WTC11 (cell line): ENCODE data around the gene TPRG1L. TPM values are rescaled to one million over a fixed set of nuclear protein-coding genes. Genes with fewer than 3 reads are reported as not detected.

ENCODE experiments used
- ATAC-seq: fragments of 200-7000 bp; cut with Tn5 transposase; 2 replicates; pipeline ENCODE4 v1.10.0; 2021; ENCODE audit warnings: mild to moderate bottlenecking, moderate library complexity
- CTCF ChIA-PET: fragments of 300-600 bp; sonication (Branson Sonifier 250); formaldehyde crosslinking; loops from one replicate; lab custom pipeline; 2021; ENCODE audit warnings: antibody characterized with exemption; lab: Charles Lee
- POLR2A ChIA-PET: fragments of 350-600 bp; sonication (Branson Sonifier 250); formaldehyde crosslinking; loops from one replicate; lab custom pipeline; 2021; ENCODE audit warnings: antibody characterized with exemption; lab: Charles Lee
- DNase-seq: peaks from one replicate; pipeline ENCODE4 v3.0.0; 2021; ENCODE audit warnings: low spot score
- H3K27ac Mint-ChIP-seq: 2 replicates; pipeline ENCODE4 v1.8.0; 2021; ENCODE audit warnings: mixed read lengths
- H3K27me3 Mint-ChIP-seq: 2 replicates; pipeline ENCODE4 v1.8.0; 2021; ENCODE audit warnings: low read depth, mild to moderate bottlenecking, moderate library complexity, mixed read lengths
- H3K36me3 Mint-ChIP-seq: 2 replicates; pipeline ENCODE4 v1.8.0; 2021; ENCODE audit warnings: mixed read lengths
- H3K4me1 Mint-ChIP-seq: 2 replicates; pipeline ENCODE4 v1.8.0; 2022; ENCODE audit warnings: mixed read lengths
- H3K4me3 Mint-ChIP-seq: 2 replicates; pipeline ENCODE4 v1.8.0; 2021; ENCODE audit warnings: mild to moderate bottlenecking, moderate library complexity, mixed read lengths
- H3K9me3 Mint-ChIP-seq: 2 replicates; pipeline ENCODE4 v1.8.0; 2021; ENCODE audit warnings: mixed read lengths
- AFF4 ChIP-seq: sonication (generic); formaldehyde crosslinking; IDR thresholded peaks from 2 replicates; pipeline ENCODE4 v1.8.1; 2023; ENCODE audit warnings: mild to moderate bottlenecking, missing genetic modification reagents, borderline replicate concordance
- ATF1 ChIP-seq: sonication (generic); formaldehyde crosslinking; IDR thresholded peaks from 2 replicates; pipeline ENCODE4 v1.8.1; 2023; ENCODE audit warnings: mild to moderate bottlenecking, moderate library complexity, missing genetic modification reagents
- ATF6 ChIP-seq: sonication (generic); formaldehyde crosslinking; IDR thresholded peaks from 2 replicates; pipeline ENCODE4 v1.8.1; 2023; ENCODE audit warnings: mild to moderate bottlenecking, missing genetic modification reagents
- FOXP1 ChIP-seq: sonication (generic); formaldehyde crosslinking; IDR thresholded peaks from 2 replicates; pipeline ENCODE4 v1.8.0; 2022; ENCODE audit warnings: missing genetic modification reagents, mild to moderate bottlenecking, moderate library complexity, borderline replicate concordance
- HMGXB4 ChIP-seq: sonication (generic); formaldehyde crosslinking; IDR thresholded peaks from 2 replicates; pipeline ENCODE4 v1.8.1; 2023; ENCODE audit warnings: mild to moderate bottlenecking, moderate library complexity, missing genetic modification reagents
- JUN ChIP-seq: sonication (generic); formaldehyde crosslinking; IDR thresholded peaks from 2 replicates; pipeline ENCODE4 v1.8.0; 2023; ENCODE audit warnings: mild to moderate bottlenecking, missing genetic modification reagents
- NFE2L1 ChIP-seq: sonication (generic); formaldehyde crosslinking; IDR thresholded peaks from 2 replicates; pipeline ENCODE4 v1.8.1; 2023; ENCODE audit warnings: missing genetic modification reagents
- NFYB ChIP-seq: sonication (generic); formaldehyde crosslinking; conservative IDR thresholded peaks from 2 replicates; pipeline ENCODE4 v1.8.0; 2022; ENCODE audit warnings: low read depth, missing genetic modification reagents
- NR2C2 ChIP-seq: sonication (generic); formaldehyde crosslinking; IDR thresholded peaks from 2 replicates; pipeline ENCODE4 v1.8.0; 2022; ENCODE audit warnings: mild to moderate bottlenecking, missing genetic modification reagents
- NR3C1 ChIP-seq: sonication (generic); formaldehyde crosslinking; conservative IDR thresholded peaks from 2 replicates; pipeline ENCODE4 v1.8.1; 2023; ENCODE audit warnings: low read depth, mild to moderate bottlenecking, missing genetic modification reagents
- OVOL2 ChIP-seq: fragments of 250-450 bp; sonication (Bioruptor Pico); IDR thresholded peaks from 2 replicates; pipeline ENCODE4 v1.9.0; 2021; ENCODE audit warnings: mild to moderate bottlenecking, borderline replicate concordance
- SMAD3 ChIP-seq: sonication (generic); formaldehyde crosslinking; IDR thresholded peaks from 2 replicates; pipeline ENCODE4 v1.8.0; 2022; ENCODE audit warnings: missing genetic modification reagents, mild to moderate bottlenecking, borderline replicate concordance
- SMAD4 ChIP-seq: sonication (generic); formaldehyde crosslinking; IDR thresholded peaks from 2 replicates; pipeline ENCODE4 v1.8.0; 2022; ENCODE audit warnings: mild to moderate bottlenecking, missing genetic modification reagents
- ZNF121 ChIP-seq: sonication (generic); formaldehyde crosslinking; IDR thresholded peaks from 2 replicates; pipeline ENCODE4 v1.8.0; 2023; ENCODE audit warnings: missing genetic modification reagents
- total RNA-seq: library from RNA; stranded (reverse); gene quantifications from 3 replicates; pipeline ENCODE4 v1.2.3, GENCODE V29; 2021
- TF ChIP-seq, protein P1 (sequence below): sonication (generic); formaldehyde crosslinking; IDR thresholded peaks from 2 replicates; pipeline ENCODE4 v1.8.0; 2022; ENCODE audit warnings: missing genetic modification reagents
- TF ChIP-seq, protein P2 (sequence below): sonication (generic); formaldehyde crosslinking; IDR thresholded peaks from 2 replicates; pipeline ENCODE4 v1.8.1; 2022; ENCODE audit warnings: missing genetic modification reagents, borderline replicate concordance
- TF ChIP-seq, protein P3 (sequence below): sonication (generic); formaldehyde crosslinking; IDR thresholded peaks from 2 replicates; pipeline ENCODE4 v1.8.0; 2022; ENCODE audit warnings: mild to moderate bottlenecking, missing genetic modification reagents

TPRG1L gene
- total RNA-seq, 1 experiment from 2014 or later: 20.9 TPM

DNA sequence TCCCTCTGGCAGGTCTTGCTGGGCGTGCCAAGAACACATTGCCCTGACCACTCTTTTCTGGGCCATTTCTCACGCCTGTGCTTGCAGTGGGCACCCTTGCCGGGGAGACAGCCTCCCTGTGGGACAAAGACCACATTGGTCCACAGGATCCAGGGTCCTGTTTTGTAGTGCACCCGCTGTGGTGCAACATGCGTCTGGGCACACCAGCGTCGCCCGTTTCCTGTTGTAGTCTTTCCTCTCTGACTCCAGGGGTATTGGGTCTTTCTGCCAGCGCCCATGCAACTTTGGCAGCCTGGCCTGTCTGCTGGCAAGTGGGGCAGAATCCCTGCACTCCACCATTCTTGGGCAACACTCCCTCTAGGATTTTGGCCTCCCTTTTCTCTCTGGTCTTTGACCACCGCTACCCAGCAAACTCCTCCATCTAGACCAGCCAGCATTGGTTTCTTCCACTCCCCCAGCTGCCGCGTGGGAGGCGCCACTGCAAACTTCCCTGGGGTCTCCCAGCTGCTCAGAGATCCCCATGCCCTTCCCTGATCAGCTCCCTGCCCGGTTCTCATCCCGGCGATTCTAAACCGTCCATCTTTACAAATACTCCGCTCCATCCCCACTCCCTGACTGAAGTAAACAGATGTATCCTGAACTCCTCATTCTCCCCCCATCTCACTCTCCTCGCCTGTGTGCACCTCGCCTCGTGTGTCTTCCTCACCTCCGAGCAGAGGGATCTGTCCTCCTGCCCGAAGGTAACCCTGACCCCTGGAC, 1.2 kb upstream of the TPRG1L start (continued):
- TF ChIP-seq, protein P1, sequence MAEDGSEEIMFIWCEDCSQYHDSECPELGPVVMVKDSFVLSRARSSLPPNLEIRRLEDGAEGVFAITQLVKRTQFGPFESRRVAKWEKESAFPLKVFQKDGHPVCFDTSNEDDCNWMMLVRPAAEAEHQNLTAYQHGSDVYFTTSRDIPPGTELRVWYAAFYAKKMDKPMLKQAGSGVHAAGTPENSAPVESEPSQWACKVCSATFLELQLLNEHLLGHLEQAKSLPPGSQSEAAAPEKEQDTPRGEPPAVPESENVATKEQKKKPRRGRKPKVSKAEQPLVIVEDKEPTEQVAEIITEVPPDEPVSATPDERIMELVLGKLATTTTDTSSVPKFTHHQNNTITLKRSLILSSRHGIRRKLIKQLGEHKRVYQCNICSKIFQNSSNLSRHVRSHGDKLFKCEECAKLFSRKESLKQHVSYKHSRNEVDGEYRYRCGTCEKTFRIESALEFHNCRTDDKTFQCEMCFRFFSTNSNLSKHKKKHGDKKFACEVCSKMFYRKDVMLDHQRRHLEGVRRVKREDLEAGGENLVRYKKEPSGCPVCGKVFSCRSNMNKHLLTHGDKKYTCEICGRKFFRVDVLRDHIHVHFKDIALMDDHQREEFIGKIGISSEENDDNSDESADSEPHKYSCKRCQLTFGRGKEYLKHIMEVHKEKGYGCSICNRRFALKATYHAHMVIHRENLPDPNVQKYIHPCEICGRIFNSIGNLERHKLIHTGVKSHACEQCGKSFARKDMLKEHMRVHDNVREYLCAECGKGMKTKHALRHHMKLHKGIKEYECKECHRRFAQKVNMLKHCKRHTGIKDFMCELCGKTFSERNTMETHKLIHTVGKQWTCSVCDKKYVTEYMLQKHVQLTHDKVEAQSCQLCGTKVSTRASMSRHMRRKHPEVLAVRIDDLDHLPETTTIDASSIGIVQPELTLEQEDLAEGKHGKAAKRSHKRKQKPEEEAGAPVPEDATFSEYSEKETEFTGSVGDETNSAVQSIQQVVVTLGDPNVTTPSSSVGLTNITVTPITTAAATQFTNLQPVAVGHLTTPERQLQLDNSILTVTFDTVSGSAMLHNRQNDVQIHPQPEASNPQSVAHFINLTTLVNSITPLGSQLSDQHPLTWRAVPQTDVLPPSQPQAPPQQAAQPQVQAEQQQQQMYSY: no peak

GRCh38 chr1:3625151-3625907, 514 bp downstream of the TPRG1L start:
- Mint-ChIP-seq H3K36me3 (peaks cover 15% of the 10 kb centered on the region), H3K9me3 (no peaks in the 10 kb centered on the region), H3K4me3 (peak overlapping the region; percentile 90), H3K27ac (no peak overlapping the region), H3K4me1 (peaks cover 12% of the 10 kb centered on the region), H3K27me3 (peaks cover 3% of the 10 kb centered on the region; the same call in 1 of the 2 replicates)
- CTCF ChIA-PET: interaction anchor here (0.6 to 3.0 kb wide), 3 partner anchors 60 to 107 kb away, joined by 3 to 16 read pairs (median 3); no protein-coding TSS in a partner anchor
- ATAC-seq: no peak
- POLR2A ChIA-PET: no interaction called here
- TF ChIP-seq ZNF121 (CRISPR knock-in tag) (no peak), SMAD3 (CRISPR knock-in tag) (no peak), NFYB (CRISPR knock-in tag) (no peak), NFE2L1 (CRISPR knock-in tag) (no peak), ATF1 (CRISPR knock-in tag) (no peak)
- TF ChIP-seq, protein P2, sequence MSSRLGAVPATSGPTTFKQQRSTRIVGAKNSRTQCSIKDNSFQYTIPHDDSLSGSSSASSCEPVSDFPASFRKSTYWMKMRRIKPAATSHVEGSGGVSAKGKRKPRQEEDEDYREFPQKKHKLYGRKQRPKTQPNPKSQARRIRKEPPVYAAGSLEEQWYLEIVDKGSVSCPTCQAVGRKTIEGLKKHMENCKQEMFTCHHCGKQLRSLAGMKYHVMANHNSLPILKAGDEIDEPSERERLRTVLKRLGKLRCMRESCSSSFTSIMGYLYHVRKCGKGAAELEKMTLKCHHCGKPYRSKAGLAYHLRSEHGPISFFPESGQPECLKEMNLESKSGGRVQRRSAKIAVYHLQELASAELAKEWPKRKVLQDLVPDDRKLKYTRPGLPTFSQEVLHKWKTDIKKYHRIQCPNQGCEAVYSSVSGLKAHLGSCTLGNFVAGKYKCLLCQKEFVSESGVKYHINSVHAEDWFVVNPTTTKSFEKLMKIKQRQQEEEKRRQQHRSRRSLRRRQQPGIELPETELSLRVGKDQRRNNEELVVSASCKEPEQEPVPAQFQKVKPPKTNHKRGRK: no peak
- TF ChIP-seq, protein P3, sequence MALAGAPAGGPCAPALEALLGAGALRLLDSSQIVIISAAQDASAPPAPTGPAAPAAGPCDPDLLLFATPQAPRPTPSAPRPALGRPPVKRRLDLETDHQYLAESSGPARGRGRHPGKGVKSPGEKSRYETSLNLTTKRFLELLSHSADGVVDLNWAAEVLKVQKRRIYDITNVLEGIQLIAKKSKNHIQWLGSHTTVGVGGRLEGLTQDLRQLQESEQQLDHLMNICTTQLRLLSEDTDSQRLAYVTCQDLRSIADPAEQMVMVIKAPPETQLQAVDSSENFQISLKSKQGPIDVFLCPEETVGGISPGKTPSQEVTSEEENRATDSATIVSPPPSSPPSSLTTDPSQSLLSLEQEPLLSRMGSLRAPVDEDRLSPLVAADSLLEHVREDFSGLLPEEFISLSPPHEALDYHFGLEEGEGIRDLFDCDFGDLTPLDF (CRISPR knock-in tag): no peak
- DNase-seq: no peak

DNA sequence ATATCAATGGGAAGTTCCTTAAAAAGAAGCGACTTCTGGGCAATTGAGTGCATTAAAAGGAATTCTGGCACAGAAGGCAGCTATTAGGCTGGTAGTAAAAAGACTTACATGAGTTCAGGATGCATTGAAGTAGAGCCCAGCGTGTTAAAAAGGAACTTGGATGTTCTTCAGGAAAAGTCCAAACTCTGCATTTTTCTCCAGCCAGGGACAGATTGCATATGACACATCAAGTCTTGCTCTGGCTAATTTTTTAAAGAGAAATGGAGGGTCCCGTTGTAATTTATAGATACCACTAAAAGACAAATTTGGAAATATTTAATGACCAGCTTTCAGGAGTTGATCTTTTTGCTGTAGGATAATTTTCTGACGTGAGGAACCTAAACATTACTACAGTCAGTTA, 1.2 kb downstream of the TPRG1L start:
- Mint-ChIP-seq H3K4me1 (peaks cover 12% of the 10 kb centered on the region), H3K27me3 (no peaks in the 10 kb centered on the region; the same call in 1 of the 2 replicates), H3K9me3 (no peaks in the 10 kb centered on the region), H3K27ac (no peak overlapping the region; the same call in 1 of the 2 replicates), H3K4me3 (peak overlapping the region; percentile 69), H3K36me3 (peaks cover 15% of the 10 kb centered on the region)
- no peak for ATAC-seq
- CTCF ChIA-PET: interaction anchor here (0.6 kb wide), 3 partner anchors 92 to 1350 kb away, joined by 3 to 8 read pairs (median 3); no protein-coding TSS in a partner anchor
- POLR2A ChIA-PET: no interaction called here
- DNase-seq: no peak
- TF ChIP-seq SMAD4 (CRISPR knock-in tag): no peak
- TF ChIP-seq OVOL2 (CRISPR knock-in tag): no peak
- TF ChIP-seq HMGXB4 (CRISPR knock-in tag): no peak
- TF ChIP-seq JUN (CRISPR knock-in tag): no peak
- no peak for TF ChIP-seq FOXP1
- no peak for TF ChIP-seq AFF4 (CRISPR knock-in tag)
- no peak for TF ChIP-seq ATF6 (CRISPR knock-in tag)
- no peak for TF ChIP-seq NR2C2 (CRISPR knock-in tag)
- TF ChIP-seq NR3C1 (CRISPR knock-in tag): no peak
